NCI-H1417 treated with DMSO at 0.1 percent for 48 hours (cell line): ENCODE data around the gene KCNC1.
A peak's percentile ranks its signal among the peaks of the same experiment; 100 is the strongest.

Experiments
- DNase-seq: peaks from one replicate; lab custom pipeline; 2025; lab: John Stamatoyannopoulos, UW

The KCNC1 gene

DNA sequence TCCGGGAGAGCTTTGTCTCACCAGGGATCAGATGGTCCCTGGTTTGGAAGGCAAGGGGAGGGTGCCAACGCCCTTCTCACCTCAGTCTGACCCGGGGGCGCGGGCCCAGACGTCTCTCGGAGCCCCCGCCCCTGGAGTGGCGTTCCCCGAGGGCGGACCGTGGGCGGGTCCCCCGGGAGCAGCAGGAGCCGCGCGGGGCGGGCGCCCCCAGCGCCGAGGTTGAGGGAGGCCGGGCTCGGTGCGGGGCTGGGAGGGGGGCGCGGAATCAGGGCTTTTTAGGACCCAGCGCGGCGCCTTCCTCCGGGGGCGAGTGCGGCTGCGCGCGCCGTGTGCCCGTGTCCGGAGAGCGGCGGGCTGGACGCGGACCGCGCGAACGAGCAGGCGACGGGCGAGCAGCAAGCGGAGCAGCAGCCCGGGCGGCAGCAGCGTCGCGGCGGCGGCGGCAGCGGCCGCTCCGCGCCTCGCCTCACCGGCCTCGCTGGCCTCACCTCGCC, at the start of gene KCNC1:
KCNC1 (plus strand) TSS at position 364 of the 494 bp plus-strand sequence. CDS start 1,222 bp downstream, outside the sequence.
- no peak for DNase-seq

DNA sequence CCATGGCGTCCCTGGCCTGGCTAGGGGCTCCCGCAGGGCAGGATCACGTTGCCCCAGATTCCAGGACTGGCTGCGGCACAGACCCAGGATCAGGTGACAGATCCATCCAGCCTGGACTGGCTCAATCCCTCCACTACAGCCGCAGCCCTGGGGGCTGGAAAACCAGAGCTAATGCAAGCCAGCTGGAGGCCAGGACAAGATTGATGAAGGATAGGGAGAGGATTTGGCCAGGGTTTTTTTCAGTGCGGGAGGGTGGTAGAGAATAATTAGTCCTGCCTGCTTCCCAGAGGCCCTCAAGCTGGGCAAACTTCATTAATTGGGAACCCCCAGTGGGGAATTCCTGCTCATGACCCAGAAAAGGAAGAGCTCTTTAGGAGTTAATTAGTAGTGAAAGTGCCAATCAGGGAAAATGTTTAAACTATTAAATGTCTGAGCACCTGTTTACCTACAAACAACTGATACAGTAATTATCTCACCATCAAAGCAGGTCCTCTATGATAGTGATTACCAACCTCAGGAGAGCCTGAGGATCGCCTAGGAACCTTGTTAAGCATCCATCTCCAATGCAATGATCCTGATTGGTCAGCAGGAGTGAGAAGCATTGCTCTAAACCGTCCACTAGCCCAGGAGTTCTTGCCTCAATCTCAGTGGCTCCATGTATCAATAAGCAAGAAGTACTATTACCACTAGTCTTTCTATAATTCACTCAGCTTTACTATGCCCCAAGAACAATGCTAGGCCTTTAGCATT, 48.2 kb upstream of the KCNC1 start:
- peak; percentile 17 for DNase-seq

GRCh38 chr11:17687946-17688670, 46.5 kb upstream of the KCNC1 start:
- no peak for DNase-seq

DNA sequence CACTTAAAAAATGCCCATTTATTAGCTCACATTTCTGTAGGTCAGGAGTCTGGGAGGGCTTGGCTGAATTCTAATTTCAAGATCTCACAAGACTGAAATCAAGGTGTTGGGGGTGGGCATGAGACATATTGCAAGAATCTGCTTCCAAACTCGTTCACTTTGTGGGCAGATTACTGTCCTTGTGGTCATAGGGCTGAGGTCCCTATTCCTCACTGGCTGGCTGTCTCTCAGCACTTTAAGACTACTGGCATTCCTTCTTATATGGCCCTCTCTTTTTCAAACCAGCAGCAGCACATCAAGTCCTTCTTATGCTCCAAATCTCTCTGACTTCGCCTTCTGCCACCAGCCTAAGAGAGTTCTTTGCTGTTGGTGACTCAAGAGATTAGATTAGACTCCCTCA, 43.0 kb upstream of the KCNC1 start:
- no peak for DNase-seq

DNA sequence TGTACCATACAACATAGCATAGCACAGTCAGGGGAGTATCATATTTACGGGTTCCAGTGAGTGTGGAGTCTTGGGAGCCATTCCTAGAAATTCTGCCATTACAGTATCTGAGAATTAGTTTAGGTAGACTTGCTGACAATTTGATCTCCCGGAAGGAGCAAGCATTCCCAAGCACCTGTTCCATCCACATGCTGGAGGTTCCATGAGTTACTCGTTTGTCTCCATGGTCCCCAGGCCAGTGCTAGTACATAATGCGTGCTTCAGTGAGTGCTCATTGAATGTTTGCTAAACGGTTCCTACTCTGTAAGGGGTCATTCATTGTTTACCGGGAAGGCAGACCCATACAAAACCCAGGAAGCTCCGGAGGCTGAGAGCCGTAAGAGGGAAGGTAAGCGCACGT, 42.6 kb upstream of the KCNC1 start:
- no peak for DNase-seq

DNA sequence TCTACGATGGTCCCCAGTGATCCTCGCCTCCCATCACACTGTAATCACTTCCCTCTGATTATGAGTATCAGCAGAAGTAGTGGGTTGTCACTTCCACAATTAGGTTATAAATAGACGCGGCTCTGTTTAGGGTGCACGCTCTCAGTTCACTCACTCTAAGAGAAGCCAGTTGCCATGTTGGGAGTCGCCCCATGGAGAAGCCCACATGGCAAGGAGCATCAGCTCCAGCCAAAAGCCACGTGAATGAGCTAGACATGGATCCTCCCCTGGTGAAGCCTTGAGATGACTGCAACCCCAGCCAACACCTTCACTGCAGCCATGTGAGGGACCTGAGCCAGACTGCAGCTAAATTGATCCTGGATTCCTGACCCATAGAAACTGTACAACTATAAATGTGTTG, 41.6 kb upstream of the KCNC1 start:
- DNase-seq, result no peak

GRCh38 chr11:17693531-17693930, 41.0 kb upstream of the KCNC1 start:
- DNase-seq, result no peak

GRCh38 chr11:17694494-17695110, 40.0 kb upstream of the KCNC1 start:
- DNase-seq, result no peak

DNA sequence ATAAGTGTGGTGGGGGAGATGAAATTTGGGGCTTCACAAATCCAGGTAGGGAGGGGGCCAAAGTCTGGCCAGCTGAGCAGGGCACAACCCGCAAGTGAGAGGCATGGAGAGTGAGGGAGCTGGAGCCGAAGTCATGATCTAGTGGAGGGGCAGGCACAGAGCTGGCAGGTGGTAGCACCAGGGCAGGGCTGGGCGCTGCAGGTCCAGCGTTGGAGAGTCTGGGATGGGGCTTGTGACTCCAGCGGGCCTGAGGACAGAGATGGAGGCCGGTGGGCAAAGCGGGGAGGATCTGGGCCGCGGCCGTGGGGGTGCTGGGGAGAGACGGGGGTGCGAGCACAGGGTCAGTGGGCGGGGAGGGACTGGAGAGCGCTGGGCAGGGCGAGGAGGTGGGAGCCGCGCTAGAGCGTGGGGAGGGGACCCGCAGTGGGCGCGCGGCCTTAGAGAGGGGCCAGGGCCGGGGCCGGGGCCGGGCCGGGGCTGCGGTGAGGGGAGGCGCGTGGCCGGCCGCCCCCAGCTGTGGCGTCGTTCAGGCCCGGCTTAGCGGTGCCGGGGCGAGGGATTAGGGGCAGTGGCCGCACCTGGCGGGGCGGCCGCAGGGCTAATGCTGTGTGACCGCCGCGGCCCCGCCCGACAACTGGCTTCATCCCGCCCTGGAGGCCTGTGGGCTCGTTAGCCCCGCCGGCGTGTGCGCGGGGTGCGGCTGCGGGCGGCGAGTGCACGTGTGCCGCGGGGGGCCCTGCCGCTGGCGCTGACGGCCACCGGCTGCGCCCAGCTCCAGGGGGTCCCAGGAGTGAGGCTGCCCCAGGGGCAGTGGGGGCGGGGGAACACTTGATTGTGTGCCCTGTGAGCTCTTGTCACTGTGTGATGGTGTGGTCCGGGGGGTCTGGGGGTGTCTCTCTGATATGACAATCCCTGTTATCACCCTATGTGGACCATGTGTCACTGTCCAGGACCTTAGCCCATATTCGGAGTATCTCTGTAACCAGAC, 38.8 kb upstream of the KCNC1 start:
- no peak for DNase-seq

DNA sequence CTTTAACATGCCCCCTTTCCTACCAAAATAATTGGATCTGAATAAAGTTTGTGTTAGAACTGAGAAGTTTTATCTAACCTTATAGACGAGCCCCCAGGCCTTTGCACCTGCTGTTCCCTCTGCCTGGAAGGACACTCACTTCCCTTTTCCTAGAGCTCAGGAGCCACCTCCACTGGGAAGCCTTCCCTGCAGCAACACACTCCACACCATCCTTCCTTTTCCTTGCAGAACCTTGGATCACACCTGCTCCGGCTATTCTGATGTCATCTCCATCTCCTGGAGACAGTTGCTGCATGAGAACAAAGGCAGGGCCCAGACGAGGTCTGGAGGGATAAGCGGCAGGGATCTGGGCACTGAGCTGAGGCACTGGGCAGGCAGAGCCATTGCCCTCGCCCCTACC, 37.8 kb upstream of the KCNC1 start:
- no peak for DNase-seq

GRCh38 chr11:17697175-17697949, 37.2 kb upstream of the KCNC1 start:
- no peak for DNase-seq

DNA sequence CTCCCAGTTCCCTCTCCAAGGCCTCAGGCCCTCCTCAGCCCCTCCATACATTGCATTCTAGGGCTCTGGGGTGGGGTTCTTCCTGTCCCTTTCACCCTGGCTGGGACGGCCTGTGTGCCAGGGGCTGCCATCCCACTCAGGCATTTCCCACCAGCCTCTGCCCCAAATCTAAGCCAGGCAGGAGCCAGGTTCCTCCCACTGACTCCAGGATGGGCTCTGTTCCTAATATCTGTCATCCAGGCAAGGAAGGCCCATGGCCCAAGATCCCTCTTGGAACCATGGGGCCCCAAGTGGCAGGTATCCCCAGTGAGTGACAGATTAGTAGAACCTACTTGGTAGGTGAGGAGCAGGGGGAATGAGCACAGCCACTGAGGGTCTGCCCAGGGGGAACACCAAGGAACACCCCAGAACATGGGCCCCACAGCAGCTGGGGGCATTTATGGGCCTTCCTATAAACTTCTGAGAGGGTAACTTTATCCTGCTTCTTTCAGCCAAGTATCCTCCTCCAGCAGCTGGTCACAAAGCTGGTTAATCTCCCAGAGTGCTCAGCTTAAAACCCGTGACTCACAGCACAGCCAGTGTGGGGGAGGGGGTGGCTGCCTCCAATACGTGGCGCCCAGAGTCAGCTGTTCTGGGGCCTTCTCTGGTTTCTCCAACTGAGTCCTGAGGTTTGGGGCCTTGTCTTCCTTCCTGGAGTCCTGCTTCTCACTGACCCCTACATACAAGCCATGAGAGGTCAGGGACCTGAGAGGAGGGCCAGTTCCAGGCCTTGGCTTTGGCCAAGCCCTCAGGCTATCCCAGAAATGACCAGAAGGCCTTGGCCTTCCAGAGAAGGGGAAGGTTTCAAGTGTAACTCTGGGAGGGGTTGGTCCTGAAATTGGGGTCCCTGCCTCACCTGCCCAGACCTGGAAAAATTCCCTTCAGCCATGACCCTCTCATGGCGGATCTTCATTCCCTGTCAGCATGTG, 35.1 kb upstream of the KCNC1 start:
- no peak for DNase-seq

GRCh38 chr11:17700991-17701390, 33.6 kb upstream of the KCNC1 start:
- no peak for DNase-seq

GRCh38 chr11:17702876-17703275, 31.7 kb upstream of the KCNC1 start:
- no peak for DNase-seq

- no peak for DNase-seq
Observed at GRCh38 chr11:17703951-17704350, 30.6 kb upstream of the KCNC1 start.

DNA sequence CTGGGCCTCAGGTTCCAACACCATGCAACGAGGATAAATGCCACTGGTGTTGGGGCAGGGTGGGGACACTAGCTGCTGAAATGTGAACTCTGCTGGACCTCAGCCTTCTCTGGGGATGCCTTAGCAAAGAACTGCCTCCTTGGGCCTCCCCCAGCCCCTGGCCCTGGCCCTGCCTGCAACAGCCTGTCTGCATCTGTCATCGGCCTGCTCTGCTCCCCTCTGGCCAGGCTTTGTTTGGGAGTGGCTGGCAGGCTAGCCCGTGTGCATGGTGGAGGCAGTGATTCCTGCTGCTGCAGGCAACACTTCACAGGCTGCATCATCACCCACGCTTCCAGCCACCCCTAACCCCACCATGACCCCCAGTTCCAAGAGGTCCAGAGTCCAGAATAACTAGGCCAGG, 26.8 kb upstream of the KCNC1 start:
- DNase-seq, result no peak

- DNase-seq, result no peak
Observed at GRCh38 chr11:17711836-17712235, 22.7 kb upstream of the KCNC1 start.

DNA sequence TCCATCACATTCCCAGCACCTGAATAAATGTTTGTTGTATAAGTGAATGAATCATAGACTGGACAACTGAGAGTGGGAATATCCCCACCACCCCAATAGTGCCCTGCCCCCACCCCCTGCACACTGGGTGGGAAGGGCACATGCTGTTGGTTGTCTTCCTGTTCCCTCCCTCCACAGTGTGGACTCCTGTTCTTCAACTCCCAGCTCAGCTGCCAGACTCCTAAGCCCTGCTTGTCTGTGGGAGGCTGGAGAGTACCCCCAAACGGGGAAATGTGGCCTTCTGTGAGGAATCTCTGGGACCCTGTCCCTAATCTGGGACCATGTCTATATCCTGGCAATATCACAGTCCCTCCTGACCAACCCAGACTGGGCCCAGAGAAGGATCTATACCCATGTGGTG, 20.7 kb upstream of the KCNC1 start:
- no peak for DNase-seq

DNA sequence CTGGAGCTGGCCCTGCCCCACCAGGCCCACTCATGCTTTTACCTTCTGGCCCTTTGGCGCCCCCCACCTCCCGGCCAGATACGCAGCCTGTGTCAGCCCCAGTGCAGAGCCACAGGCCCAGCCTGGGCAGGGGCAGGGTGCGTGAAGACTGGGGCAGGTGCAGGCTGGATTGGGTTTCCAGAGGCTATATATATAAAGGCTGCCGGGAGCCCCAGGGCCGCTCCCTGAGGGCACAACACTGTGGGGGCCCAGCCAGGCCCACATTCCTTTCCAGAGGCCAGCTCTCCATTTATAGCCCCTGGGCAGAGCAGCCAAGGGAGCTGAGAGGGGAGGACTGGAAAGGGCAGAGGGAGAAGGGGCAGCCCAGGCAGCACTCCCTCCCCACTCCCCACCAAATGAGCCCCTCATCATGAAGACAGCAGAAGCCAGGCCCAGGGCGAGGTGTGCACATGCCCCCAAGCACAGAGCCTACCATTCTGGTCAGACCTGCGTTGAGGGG, 20.2 kb upstream of the KCNC1 start:
- no peak for DNase-seq

DNA sequence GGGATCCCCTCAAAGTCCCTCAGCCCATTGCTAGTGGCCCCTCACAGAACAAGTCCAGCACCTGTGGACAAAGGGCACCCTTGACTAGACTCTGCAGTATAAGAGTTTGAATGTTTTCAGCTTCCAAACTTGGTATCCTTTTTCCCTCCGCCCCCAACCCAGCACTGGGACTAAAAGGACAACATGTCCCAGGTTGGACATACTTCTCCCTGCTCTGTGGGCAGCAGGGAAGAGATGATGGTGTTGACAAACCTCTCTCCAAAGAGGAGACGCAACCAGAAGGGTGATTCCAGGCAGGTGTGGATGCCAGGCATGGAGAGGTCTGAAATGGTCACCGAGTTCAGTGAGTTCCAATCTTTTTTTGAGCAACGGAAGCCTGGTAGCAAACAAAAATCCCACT, 19.7 kb upstream of the KCNC1 start:
- no peak for DNase-seq
